Measurements from ENCODE around the gene MCFD2.

MCFD2 gene

DNA sequence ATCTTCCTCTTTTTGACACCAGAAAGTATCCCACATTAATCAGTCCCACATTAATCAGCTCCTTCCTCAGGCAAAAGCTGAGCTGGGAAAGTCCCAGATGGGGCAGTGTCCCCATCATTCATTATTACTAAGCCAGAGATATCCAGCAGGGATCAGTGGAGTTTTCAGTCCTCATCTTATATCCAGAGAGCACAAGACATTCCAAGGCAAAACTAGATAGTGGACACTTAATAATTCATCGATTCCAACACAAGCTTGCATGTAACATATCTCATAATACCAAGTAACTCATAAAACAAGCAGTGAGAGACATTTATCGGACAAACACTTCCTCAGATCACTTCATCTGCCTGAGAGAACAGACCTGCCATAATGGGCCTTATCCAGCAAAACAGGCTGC, 53.1 kb downstream of the MCFD2 start:
- H3K27me3 ChIP-seq (ENCODE audit: insufficient read depth, poor library complexity, severe bottlenecking): no peaks in the 10 kb centered on the region
- no peak for DNase-seq (ENCODE audit: low read depth in 1 of 2, low spot score in 1 of 2)
- H3K4me3 ChIP-seq (replicated peaks; ENCODE audit: insufficient read depth, low read length): no peak overlapping the region
- TF ChIP-seq SPI1 (IDR thresholded peaks at IDR 0.05; ENCODE audit: borderline replicate concordance, low read depth): no peak
- TF ChIP-seq, protein P1, sequence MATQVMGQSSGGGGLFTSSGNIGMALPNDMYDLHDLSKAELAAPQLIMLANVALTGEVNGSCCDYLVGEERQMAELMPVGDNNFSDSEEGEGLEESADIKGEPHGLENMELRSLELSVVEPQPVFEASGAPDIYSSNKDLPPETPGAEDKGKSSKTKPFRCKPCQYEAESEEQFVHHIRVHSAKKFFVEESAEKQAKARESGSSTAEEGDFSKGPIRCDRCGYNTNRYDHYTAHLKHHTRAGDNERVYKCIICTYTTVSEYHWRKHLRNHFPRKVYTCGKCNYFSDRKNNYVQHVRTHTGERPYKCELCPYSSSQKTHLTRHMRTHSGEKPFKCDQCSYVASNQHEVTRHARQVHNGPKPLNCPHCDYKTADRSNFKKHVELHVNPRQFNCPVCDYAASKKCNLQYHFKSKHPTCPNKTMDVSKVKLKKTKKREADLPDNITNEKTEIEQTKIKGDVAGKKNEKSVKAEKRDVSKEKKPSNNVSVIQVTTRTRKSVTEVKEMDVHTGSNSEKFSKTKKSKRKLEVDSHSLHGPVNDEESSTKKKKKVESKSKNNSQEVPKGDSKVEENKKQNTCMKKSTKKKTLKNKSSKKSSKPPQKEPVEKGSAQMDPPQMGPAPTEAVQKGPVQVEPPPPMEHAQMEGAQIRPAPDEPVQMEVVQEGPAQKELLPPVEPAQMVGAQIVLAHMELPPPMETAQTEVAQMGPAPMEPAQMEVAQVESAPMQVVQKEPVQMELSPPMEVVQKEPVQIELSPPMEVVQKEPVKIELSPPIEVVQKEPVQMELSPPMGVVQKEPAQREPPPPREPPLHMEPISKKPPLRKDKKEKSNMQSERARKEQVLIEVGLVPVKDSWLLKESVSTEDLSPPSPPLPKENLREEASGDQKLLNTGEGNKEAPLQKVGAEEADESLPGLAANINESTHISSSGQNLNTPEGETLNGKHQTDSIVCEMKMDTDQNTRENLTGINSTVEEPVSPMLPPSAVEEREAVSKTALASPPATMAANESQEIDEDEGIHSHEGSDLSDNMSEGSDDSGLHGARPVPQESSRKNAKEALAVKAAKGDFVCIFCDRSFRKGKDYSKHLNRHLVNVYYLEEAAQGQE (IDR thresholded peaks at IDR 0.05; ENCODE audit: insufficient replicate concordance, low read depth): no peak
- TF ChIP-seq, protein P2, sequence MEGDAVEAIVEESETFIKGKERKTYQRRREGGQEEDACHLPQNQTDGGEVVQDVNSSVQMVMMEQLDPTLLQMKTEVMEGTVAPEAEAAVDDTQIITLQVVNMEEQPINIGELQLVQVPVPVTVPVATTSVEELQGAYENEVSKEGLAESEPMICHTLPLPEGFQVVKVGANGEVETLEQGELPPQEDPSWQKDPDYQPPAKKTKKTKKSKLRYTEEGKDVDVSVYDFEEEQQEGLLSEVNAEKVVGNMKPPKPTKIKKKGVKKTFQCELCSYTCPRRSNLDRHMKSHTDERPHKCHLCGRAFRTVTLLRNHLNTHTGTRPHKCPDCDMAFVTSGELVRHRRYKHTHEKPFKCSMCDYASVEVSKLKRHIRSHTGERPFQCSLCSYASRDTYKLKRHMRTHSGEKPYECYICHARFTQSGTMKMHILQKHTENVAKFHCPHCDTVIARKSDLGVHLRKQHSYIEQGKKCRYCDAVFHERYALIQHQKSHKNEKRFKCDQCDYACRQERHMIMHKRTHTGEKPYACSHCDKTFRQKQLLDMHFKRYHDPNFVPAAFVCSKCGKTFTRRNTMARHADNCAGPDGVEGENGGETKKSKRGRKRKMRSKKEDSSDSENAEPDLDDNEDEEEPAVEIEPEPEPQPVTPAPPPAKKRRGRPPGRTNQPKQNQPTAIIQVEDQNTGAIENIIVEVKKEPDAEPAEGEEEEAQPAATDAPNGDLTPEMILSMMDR (IDR thresholded peaks at IDR 0.05; ENCODE audit: insufficient read depth, low read length): no peak
- no peak for TF ChIP-seq GABPA (IDR thresholded peaks at IDR 0.05; ENCODE audit: low read depth)
- no peak for TF ChIP-seq POLR2AphosphoS5 (IDR thresholded peaks at IDR 0.05; ENCODE audit: low read depth)
- H3K27ac ChIP-seq (replicated peaks): no peak overlapping the region

DNA sequence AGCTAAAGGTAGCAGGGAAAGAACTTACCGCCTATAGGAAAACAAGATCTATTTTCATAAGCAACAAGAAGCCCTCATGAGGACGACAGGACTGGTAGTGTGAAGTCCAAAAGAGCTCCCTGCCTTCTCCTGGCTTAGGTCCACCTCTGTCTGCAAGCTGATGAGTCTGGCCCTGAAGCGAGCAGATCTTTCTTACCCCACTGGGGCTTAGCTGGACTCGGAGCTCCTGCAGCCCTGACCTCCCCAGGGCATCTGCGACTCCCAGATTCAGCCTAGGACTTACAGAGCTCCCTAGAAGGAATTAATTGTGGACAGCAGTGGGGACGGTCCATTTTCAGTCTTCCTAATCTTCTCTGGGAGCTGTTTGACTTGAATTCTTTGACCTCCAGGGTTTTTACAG, 53.7 kb downstream of the MCFD2 start:
- Histone ChIP-seq H3K27ac (replicated peaks) (no peak overlapping the region), H3K27me3 (ENCODE audit: insufficient read depth, poor library complexity, severe bottlenecking) (no peaks in the 10 kb centered on the region), H3K4me3 (replicated peaks; ENCODE audit: insufficient read depth, low read length) (no peak overlapping the region)
- TF ChIP-seq GABPA (IDR thresholded peaks at IDR 0.05; ENCODE audit: low read depth) (no peak), POLR2AphosphoS5 (IDR thresholded peaks at IDR 0.05; ENCODE audit: low read depth) (no peak), SPI1 (IDR thresholded peaks at IDR 0.05; ENCODE audit: borderline replicate concordance, low read depth) (no peak)
- TF ChIP-seq, protein P2 (IDR thresholded peaks at IDR 0.05; ENCODE audit: insufficient read depth, low read length): no peak
- TF ChIP-seq, protein P1 (IDR thresholded peaks at IDR 0.05; ENCODE audit: insufficient replicate concordance, low read depth): no peak
- no peak for DNase-seq (ENCODE audit: low read depth in 1 of 2, low spot score in 1 of 2)

GRCh38 chr2:46859482-46859881, 56.1 kb downstream of the MCFD2 start:
- Histone ChIP-seq H3K27me3 (ENCODE audit: insufficient read depth, poor library complexity, severe bottlenecking) (no peaks in the 10 kb centered on the region), H3K4me3 (replicated peaks; ENCODE audit: insufficient read depth, low read length) (no peak overlapping the region), H3K27ac (replicated peaks) (no peak overlapping the region)
- TF ChIP-seq SPI1 (IDR thresholded peaks at IDR 0.05; ENCODE audit: borderline replicate concordance, low read depth) (no peak), POLR2AphosphoS5 (IDR thresholded peaks at IDR 0.05; ENCODE audit: low read depth) (no peak), GABPA (IDR thresholded peaks at IDR 0.05; ENCODE audit: low read depth) (no peak)
- TF ChIP-seq, protein P1 (IDR thresholded peaks at IDR 0.05; ENCODE audit: insufficient replicate concordance, low read depth): no peak
- no peak for DNase-seq (ENCODE audit: low read depth in 1 of 2, low spot score in 1 of 2)

Data from HL-60 (cell line).